ENCODE results near the gene UBR4.
A peak's percentile ranks its signal among the peaks of the same experiment; 100 is the strongest.

UBR4 gene

GRCh38 chr1:19120070-19120469, 90.0 kb downstream of the UBR4 start:
- TF ChIP-seq TCF4 (CRISPR knock-in tag; IDR thresholded peaks at IDR 0.05; ENCODE audit: borderline replicate concordance) (no peak), ESRRG (CRISPR knock-in tag; IDR thresholded peaks at IDR 0.05) (no peak), PATZ1 (CRISPR knock-in tag; IDR thresholded peaks at IDR 0.05; ENCODE audit: borderline replicate concordance) (no peak), TOX (CRISPR knock-in tag; IDR thresholded peaks at IDR 0.05; ENCODE audit: borderline replicate concordance) (no peak), ZFP30 (CRISPR knock-in tag; IDR thresholded peaks at IDR 0.05) (no peak), OSR1 (CRISPR knock-in tag; IDR thresholded peaks at IDR 0.05) (no peak)
- ATAC-seq: no peak

DNA sequence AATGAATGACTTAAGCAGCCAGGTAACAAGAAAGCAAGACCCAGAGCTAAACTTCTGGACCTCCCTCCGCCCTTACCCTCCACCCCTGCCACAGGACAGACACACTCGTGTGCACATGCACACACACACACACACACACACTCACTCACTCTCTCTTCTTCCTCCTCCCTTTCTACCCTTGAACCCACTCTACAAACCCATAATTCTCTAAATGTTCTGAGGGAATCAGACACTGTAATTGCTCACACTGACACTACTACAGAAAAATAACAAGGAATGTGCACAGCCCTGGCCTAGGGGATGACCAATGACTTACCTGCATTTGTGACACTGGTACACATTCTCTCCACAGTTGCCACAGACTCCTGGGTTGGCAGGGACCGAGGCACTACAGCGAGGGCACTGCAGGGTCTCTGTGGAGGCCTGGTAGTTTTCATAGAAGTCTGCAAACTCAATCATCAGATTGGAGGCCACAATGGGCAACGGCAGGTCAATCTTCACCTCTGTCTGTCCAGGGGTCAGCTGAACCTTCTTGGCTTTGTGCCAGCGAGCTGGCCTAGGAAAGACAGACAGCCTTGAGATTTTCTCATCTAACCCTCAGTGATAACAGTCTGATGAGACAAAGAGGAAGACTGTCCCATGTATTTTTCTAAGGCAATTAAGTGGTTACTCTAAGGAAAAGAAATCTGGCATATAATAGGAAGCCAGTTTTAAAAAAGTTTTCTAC, 94.8 kb downstream of the UBR4 start:
- no peak for ATAC-seq
- TF ChIP-seq BACH2 (CRISPR knock-in tag; IDR thresholded peaks at IDR 0.05; ENCODE audit: borderline replicate concordance) (no peak), TOX (CRISPR knock-in tag; IDR thresholded peaks at IDR 0.05; ENCODE audit: borderline replicate concordance) (no peak), OSR1 (CRISPR knock-in tag; IDR thresholded peaks at IDR 0.05) (no peak), ISL1 (CRISPR knock-in tag; IDR thresholded peaks at IDR 0.05) (no peak), RARB (CRISPR knock-in tag; IDR thresholded peaks at IDR 0.05) (no peak)
- TF ChIP-seq, protein P1, sequence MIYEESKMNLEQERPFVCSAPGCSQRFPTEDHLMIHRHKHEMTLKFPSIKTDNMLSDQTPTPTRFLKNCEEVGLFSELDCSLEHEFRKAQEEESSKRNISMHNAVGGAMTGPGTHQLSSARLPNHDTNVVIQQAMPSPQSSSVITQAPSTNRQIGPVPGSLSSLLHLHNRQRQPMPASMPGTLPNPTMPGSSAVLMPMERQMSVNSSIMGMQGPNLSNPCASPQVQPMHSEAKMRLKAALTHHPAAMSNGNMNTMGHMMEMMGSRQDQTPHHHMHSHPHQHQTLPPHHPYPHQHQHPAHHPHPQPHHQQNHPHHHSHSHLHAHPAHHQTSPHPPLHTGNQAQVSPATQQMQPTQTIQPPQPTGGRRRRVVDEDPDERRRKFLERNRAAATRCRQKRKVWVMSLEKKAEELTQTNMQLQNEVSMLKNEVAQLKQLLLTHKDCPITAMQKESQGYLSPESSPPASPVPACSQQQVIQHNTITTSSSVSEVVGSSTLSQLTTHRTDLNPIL (CRISPR knock-in tag; IDR thresholded peaks at IDR 0.05; ENCODE audit: low read depth): no peak

GRCh38 chr1:19113697-19114092, 96.4 kb downstream of the UBR4 start:
- peak; percentile 80 for ATAC-seq
- TF ChIP-seq GLIS3 (CRISPR knock-in tag; IDR thresholded peaks at IDR 0.05): no peak
- TF ChIP-seq ESRRG (CRISPR knock-in tag; IDR thresholded peaks at IDR 0.05): no peak

GRCh38 chr1:19112891-19113696, 97.0 kb downstream of the UBR4 start:
- ATAC-seq: no peak
- TF ChIP-seq RARB (CRISPR knock-in tag; IDR thresholded peaks at IDR 0.05): no peak
- no peak for TF ChIP-seq GLIS3 (CRISPR knock-in tag; IDR thresholded peaks at IDR 0.05)
- TF ChIP-seq ZNF565 (CRISPR knock-in tag; conservative IDR thresholded peaks at IDR 0.05; ENCODE audit: low read depth): no peak

GRCh38 chr1:19110257-19110927, 99.7 kb downstream of the UBR4 start:
- TF ChIP-seq GLIS3 (CRISPR knock-in tag; IDR thresholded peaks at IDR 0.05) (no peak), ZFP3 (CRISPR knock-in tag; IDR thresholded peaks at IDR 0.05) (no peak), TOX (CRISPR knock-in tag; IDR thresholded peaks at IDR 0.05; ENCODE audit: borderline replicate concordance) (no peak), ZNF565 (CRISPR knock-in tag; conservative IDR thresholded peaks at IDR 0.05; ENCODE audit: low read depth) (no peak), RARB (CRISPR knock-in tag; IDR thresholded peaks at IDR 0.05) (no peak), POU6F1 (CRISPR knock-in tag; IDR thresholded peaks at IDR 0.05; ENCODE audit: borderline replicate concordance, low read depth) (no peak), PPARA (CRISPR knock-in tag; IDR thresholded peaks at IDR 0.05; ENCODE audit: borderline replicate concordance) (no peak), CSDC2 (CRISPR knock-in tag; IDR thresholded peaks at IDR 0.05) (no peak), ZC3H10 (CRISPR knock-in tag; IDR thresholded peaks at IDR 0.05) (no peak), OSR1 (CRISPR knock-in tag; IDR thresholded peaks at IDR 0.05) (no peak), ZFP30 (CRISPR knock-in tag; IDR thresholded peaks at IDR 0.05) (no peak), CSRNP3 (CRISPR knock-in tag; IDR thresholded peaks at IDR 0.05) (no peak), ESRRG (CRISPR knock-in tag; IDR thresholded peaks at IDR 0.05) (no peak), ISL1 (CRISPR knock-in tag; IDR thresholded peaks at IDR 0.05) (no peak)
- TF ChIP-seq, protein P1 (CRISPR knock-in tag; IDR thresholded peaks at IDR 0.05; ENCODE audit: low read depth): no peak
- TF ChIP-seq, protein P2, sequence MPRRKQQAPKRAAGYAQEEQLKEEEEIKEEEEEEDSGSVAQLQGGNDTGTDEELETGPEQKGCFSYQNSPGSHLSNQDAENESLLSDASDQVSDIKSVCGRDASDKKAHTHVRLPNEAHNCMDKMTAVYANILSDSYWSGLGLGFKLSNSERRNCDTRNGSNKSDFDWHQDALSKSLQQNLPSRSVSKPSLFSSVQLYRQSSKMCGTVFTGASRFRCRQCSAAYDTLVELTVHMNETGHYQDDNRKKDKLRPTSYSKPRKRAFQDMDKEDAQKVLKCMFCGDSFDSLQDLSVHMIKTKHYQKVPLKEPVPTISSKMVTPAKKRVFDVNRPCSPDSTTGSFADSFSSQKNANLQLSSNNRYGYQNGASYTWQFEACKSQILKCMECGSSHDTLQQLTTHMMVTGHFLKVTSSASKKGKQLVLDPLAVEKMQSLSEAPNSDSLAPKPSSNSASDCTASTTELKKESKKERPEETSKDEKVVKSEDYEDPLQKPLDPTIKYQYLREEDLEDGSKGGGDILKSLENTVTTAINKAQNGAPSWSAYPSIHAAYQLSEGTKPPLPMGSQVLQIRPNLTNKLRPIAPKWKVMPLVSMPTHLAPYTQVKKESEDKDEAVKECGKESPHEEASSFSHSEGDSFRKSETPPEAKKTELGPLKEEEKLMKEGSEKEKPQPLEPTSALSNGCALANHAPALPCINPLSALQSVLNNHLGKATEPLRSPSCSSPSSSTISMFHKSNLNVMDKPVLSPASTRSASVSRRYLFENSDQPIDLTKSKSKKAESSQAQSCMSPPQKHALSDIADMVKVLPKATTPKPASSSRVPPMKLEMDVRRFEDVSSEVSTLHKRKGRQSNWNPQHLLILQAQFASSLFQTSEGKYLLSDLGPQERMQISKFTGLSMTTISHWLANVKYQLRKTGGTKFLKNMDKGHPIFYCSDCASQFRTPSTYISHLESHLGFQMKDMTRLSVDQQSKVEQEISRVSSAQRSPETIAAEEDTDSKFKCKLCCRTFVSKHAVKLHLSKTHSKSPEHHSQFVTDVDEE (CRISPR knock-in tag; IDR thresholded peaks at IDR 0.05): no peak
- no peak for ATAC-seq
